Measurements from ENCODE around the gene TMPRSS11A. TPM values are rescaled to one million over a fixed set of nuclear protein-coding genes. Genes with fewer than 3 reads are reported as not detected.

The TMPRSS11A gene
- total and polyA plus RNA-seq, 12 donors, result 0.03 TPM; not detected in 11

GRCh38 chr4:67874986-67875385 lies 88.3 kb downstream of the TMPRSS11A start:
- H3K4me3 ChIP-seq, result no peak overlapping the region
- H3K9me3 ChIP-seq (replicated peaks in 1 of 3), result no peaks in the 10 kb centered on the region
- H3K4me1 ChIP-seq (replicated peaks in 1 of 2), result no peaks in the 10 kb centered on the region
- H3K36me3 ChIP-seq (replicated peaks in 1 of 2), result no peaks in the 10 kb centered on the region
- H3K27ac ChIP-seq, result no peak overlapping the region
- DNase-seq, result no peak
- intact Hi-C loops (cut with DNase I), result no loop called here
- WGBS, 4 donors, result 56 to 76% (median 67%) methylated on average over 2 of the region's 2 CpGs
- TF ChIP-seq POLR2A (IDR thresholded peaks at IDR 0.05) (no peak), CTCF (IDR thresholded peaks at IDR 0.05) (no peak)
- no peaks in the 10 kb centered on the region for H3K27me3 ChIP-seq

DNA sequence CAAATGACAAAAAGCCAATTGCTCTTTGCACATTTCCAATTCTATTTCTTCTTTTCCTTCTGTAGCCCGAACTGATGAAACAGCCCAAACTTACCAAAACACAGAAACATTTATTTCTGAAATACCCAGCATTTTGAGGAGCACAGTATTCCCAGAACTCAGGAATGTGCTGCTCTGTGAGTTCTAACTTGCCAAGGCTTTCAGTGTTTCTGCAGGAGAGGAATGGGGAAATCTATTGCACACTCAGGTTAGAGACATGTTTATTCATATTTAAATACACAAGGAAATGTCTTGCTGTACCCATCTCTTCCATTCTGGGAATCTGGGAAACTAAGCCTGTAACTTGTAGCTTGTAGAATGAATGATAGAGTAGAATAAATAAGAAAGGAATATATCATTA lies 90.2 kb downstream of the TMPRSS11A start:
- no peak for TF ChIP-seq CTCF (IDR thresholded peaks at IDR 0.05)
- TF ChIP-seq POLR2A (IDR thresholded peaks at IDR 0.05), result no peak
- intact Hi-C loops (cut with DNase I), result no loop called here
- 76 to 90% (median 80%) methylated on average over 1 of the region's 1 CpG for WGBS, 4 donors

GRCh38 chr4:67871867-67872266 lies 91.4 kb downstream of the TMPRSS11A start:
- Histone ChIP-seq H3K27me3 (no peaks in the 10 kb centered on the region), H3K36me3 (replicated peaks in 1 of 2) (no peaks in the 10 kb centered on the region), H3K27ac (no peak overlapping the region), H3K4me3 (no peak overlapping the region), H3K4me1 (replicated peaks in 1 of 2) (no peaks in the 10 kb centered on the region), H3K9me3 (replicated peaks in 1 of 3) (no peaks in the 10 kb centered on the region)
- TF ChIP-seq POLR2A (IDR thresholded peaks at IDR 0.05), result no peak
- peak in 4 of 6 experiments; percentile 12 to 37 (median 25) for TF ChIP-seq CTCF (IDR thresholded peaks at IDR 0.05)
- DNase-seq, result no peak
- intact Hi-C loops (cut with DNase I), result no loop called here

More for the DNA sequence above, 90.2 kb downstream of the TMPRSS11A start:
- no peaks in the 10 kb centered on the region for H3K9me3 ChIP-seq (replicated peaks in 1 of 3)
- no peaks in the 10 kb centered on the region for H3K4me1 ChIP-seq (replicated peaks in 1 of 2)
- DNase-seq, result no peak
- no peaks in the 10 kb centered on the region for H3K36me3 ChIP-seq (replicated peaks in 1 of 2)
- H3K27ac ChIP-seq, result no peak overlapping the region
- no peaks in the 10 kb centered on the region for H3K27me3 ChIP-seq
- no peak overlapping the region for H3K4me3 ChIP-seq

DNA sequence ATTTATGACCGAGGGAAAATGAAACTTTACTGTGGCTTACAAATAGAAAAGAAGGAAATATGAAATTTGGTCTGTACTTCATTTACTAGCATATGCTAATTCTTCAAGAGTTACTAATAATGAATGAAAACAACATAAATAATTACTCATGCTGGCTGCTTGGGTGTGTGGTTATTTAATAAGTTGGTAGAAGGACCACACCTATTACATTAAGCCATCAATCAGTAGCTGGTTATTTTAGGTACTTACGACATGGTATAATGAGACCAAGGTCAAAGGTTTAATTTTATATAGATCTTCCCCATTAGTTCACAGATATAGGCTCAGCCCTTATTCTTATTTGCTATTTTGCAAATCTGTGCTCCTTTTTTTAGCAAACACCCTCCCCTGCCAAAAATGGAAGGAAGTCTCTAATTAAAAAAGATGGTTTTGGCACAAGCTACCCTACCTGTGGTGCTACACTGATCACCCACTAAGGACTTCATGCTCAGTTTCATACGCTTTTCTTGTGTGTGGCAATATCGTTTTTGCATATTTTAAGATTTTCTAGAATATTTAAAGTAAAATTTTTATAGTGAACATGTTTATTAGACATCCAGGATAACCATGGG lies 93.6 kb downstream of the TMPRSS11A start:
- WGBS, 4 donors, result 65 to 78% (median 72%) methylated on average over 4 of the region's 4 CpGs

More for the DNA sequence above, 93.6 kb downstream of the TMPRSS11A start:
- H3K4me3 ChIP-seq, result no peak overlapping the region
- no peaks in the 10 kb centered on the region for H3K4me1 ChIP-seq (replicated peaks in 1 of 2)
- no peak for TF ChIP-seq POLR2A (IDR thresholded peaks at IDR 0.05)
- no peak for TF ChIP-seq CTCF (IDR thresholded peaks at IDR 0.05)
- intact Hi-C loops (cut with DNase I), result no loop called here
- DNase-seq, result no peak
- no peaks in the 10 kb centered on the region for H3K36me3 ChIP-seq (replicated peaks in 1 of 2)
- no peaks in the 10 kb centered on the region for H3K27me3 ChIP-seq
- no peaks in the 10 kb centered on the region for H3K9me3 ChIP-seq (replicated peaks in 1 of 3)
- H3K27ac ChIP-seq, result no peak overlapping the region

All from adrenal gland (tissue), 12 donors.